NCI-H128 (cell line): ENCODE results near the gene WDR5.

ENCODE experiments used
- DNase-seq: peaks from one replicate; lab custom pipeline; 2025; ENCODE audit not compliant: unreplicated experiment; lab: John Stamatoyannopoulos, UW

Gene WDR5

DNA sequence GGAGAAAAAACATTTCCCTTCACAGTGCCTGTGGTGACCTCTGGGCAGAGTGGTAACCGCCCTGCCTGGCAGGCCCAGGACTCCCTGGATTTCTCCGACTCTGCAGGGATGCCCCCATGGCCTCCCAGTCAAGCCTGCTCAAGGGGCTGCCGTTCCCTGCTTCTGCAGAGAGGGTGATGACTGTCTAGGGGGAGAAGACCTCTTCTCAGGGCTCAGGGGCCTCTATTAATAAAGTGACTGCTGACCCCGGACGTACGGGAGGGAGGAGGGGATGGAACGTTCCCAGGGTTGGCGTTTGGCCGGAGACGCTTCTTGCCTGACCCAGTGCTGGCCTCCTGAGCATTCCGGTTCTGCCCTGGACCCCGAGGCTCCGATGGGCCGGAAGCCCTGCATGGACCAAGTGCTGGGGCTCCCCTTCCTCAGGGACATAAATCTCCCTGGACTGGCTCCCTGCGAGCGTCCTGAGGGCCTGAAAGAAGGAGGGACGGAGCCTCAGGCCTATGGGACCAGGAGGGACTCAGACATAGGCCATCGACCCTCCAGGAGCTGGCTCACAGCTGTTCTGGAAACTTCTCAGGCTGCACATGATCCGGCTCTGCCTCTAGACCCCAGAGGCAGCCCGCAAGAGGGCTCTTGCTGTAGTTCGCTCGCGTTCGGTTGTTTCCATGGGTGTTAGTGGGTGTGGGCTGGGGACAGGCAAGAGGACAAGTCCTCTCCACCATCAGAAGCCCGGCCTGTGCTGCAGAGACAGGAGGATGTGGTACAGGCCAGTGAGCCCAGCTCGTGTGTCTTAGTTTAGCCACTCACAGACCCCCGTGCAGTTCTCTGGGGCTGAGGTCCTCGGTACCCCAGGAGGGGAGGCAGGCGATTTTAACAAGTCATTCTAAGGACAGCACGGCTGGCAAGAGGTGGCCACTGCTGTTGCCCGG is 36.6 kb downstream of the WDR5 start:
- DNase-seq: no peak

DNA sequence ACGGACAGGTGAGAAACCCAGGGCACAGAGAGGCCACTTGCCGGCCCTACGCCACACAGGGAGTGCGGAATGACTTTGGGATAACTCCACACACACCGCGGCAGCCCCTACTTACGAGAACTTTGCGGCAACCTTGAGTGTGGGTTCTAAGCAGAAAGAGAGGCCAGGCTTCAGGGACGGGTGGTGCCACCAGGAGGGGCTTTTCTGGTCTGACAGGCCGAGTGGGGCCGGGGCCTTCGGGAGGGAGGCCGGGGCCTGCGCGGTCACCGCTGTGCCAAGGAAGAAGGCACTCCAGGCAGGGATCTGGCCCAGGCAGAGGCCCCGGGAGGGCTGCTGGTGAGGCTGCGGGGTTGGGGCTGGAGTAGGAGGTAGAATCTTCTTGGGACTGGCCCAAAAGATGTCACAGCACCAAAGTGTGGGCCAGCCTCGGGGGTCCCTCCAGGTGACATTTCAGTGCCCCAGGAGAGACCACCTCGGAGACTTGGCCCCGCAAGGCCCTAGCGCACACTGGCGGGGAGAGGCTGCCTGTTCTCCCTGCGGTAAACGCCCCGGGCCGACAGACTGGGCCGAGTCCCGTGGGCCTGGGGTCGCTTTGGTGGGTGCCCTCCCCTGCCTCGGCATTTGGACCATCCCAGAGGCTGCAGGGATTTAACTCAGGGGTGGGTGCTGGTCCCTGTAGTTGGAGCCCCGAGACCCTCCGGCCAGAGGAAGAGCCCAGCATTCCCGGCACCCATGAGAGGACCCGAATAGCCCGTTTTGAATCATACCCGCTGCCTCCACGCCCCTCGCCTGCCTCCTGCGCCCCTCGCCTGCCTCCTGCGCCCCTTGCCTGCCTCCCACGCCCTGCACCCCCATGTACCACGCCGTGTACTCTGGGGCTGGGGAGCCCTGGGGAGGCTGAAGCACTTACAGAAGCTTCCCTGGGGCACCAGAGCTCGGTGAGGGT is 37.5 kb downstream of the WDR5 start:
- DNase-seq: no peak

DNA sequence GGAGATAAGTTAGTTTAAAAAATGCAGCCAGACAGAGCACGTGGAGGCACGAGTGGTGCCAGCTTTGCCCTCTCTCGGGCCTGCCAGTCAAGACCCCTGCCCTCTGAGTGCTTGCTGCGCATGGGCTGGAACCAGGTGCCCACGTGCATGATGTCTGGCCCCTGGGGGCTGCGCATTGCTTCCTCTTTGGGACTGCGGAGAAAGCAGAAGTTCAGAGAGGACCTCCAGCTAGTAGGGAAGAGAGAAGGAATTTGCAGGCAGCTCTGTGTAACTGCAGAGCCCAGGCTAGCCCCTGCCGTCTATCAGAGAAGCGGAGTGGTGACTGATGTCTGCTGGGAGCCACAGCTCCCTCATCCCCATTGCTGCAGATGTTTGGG is 38.2 kb downstream of the WDR5 start:
- DNase-seq: no peak

DNA sequence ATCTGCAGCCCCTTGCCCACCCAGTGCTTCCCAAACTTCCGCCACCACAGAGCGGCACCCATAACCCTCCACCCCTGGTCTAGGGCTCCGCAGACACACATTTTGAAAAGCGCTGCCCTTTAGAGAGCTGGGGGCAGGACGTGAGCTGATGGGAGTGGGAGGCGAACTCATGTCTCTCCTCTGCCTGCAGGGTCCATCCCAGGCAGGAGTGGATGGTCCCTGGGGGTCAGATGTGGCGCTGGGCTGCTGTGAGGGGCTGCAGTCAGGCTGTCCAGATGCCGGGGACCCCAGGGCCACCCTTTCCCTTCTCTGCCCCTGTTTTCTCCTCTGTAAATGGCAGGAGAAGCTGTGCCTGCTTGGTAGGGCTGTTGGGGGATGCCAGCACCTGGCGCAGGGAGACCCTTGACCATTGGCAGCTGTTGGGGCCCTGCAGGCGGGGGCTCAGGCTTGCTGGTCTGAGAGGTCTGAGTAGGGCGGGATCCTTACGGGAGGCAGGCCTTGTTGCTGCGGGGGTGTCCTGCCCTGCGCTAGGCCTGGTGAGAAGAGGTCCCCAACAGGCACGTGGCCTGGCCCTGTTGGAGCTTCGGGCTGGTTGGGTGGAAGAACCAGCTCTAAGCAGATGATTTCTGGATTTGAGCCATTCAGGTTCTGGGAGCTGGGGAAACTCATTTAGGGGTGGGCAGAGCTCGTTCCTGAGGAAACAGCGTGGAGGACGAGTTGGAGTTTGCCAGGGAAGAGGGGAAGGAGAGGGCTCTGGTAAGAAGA is 38.8 kb downstream of the WDR5 start:
- DNase-seq: no peak

DNA sequence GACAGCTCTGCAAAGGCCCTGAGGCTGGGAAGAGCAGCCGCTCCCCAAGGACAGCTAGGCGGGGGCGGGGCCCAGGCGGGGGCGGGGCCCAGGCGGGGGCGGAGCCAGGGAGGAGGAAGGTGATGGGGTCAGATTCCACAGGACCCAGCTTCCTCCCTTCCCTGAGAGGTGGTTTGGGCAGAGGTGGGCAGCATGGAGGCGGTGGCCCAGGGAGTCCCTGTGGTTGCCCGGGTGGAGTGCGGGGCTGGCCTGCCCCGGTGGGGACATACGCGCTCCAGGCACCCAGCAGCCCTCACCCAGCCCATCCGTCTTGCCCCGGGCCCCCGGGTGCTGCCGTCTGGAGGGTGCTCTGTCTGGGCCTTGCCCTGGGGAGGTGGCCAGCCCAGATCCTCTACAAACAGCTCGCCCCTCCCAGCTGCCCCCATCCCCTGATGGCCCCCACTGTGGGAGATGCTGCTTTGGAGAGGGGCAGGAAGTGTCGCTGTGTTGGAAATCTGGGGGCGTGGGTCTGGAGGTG is 39.5 kb downstream of the WDR5 start:
- DNase-seq: no peak

DNA sequence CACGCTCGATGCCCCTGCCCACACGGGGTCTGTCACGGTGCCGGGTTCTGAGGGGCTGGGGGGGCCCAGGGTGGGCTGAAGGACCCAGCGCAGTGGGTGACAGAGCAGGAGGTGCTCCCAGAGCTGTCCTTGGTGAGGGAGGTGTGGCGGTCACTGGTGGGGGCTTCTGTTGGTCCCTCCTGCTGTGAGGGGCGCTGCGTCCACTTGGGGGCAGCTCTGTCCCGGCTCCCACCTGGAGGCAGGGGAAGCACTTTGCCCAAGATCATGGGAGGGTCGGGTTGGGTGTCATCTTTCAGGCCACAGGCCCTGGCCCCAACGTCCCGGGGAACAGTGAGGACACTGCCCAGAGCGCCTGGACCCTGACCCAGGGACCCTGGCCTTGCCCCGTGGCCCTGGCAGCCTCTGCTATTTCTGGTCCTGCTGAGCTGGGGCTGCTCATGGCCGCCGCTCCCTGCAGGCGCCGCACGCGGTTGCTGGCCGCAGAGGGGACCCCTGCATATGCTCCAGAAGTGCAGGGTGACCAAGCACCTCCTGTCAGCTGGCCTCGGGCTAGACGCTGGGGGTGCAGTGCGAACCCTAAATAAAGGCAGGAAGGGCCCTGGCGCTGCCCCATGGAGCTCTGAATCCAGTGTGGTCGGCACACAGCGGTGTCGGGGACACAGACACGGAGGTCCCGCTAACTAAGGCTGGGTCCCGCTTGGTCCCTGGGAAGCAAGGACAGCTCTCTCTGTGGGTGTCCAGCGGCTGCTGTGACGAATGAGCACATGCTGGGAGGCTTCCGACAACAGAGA is 40.1 kb downstream of the WDR5 start:
- DNase-seq: no peak

DNA sequence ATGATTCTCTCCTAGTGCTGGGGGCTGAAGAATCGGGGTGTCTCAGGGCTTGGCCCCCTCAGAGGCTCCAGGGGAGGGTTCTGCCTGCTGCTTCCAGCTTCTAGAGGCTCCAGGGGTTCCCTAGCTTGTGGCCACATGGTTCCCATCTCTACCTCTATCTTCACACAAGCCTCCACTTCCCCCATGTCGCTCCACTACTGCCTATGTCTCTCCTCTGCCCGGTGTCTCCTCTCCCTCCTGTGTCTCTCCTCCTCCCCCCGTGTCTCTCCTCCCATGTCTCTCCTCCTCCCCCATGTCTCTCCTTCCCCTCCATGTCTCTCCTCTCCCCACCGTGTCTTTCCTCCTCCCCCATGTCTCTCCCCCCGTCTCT is 40.7 kb downstream of the WDR5 start:
- no peak for DNase-seq

DNA sequence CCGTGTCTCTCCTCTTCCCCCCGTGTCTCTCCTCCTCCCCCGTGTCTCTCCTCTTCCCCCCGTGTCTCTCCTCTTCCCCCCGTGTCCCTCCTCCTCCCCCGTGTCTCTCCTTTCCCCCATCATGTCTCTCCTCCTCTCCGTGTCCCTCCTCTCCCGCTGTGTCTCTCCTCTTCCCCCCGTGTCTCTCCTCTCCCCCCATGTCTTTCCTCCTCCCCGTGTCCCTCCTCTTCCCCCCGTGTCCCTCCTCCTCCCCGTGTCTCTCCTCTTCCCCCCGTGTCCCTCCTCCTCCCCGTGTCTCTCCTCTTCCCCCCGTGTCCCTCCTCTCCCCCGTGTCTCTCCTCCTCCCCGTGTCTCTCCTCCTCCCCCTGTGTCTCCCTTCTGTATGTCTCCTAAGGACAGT is 41.3 kb downstream of the WDR5 start:
- DNase-seq: no peak

DNA sequence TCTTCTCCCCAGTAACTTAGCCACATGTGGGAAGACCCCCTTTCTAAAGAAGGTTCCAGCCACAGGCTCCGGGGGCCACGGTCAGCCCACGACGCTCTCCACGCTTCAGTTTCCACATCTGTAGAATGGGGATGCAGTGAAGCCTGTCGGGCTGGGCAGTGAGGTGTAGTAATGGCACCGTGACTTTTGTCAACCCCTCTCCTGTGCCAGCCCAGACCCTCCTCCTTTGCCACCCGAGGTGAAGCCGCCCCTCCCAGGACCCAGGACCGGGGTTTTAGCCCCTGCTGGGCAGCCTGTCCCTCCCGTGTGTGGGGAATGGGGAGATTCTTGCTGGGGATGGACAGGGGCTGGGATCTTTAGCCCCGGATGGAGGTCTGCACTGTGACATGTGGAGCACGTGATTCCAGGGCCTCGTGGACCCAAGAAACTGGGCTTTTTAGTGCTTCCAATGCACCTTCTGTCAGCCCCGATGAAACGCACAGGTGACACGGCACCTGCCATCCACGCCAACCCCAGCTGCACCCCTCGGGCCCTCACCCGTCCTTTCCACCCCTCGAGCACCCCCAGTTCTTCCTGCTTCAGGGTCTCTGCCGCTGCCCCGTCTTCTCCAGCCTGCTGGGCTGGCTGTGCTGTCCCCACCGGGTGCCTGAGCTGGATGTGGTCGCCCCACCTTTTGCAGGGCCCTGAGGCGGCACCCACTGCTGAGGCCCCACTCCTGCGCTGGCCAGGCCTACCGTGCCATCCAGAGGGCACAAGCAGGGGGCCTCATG is 41.9 kb downstream of the WDR5 start:
- no peak for DNase-seq

DNA sequence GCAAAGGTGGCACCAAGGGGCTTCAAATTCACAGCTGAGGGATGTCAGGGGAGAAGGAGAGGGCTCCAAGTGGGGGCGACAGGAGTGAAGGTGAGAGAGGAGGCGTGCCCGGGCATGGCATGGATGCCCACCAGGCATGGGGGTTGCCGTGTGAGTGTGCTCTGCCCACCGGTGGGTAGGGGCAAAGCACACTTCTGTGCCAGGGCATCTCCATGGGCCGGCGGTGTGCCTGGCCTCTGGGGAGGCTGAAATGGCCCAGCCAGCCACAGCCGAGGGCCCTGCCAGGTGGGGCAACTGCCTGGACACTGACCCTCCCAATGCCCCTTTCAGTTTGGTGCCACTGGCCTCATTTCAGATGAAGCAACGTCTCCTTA is 42.5 kb downstream of the WDR5 start:
- DNase-seq: no peak

DNA sequence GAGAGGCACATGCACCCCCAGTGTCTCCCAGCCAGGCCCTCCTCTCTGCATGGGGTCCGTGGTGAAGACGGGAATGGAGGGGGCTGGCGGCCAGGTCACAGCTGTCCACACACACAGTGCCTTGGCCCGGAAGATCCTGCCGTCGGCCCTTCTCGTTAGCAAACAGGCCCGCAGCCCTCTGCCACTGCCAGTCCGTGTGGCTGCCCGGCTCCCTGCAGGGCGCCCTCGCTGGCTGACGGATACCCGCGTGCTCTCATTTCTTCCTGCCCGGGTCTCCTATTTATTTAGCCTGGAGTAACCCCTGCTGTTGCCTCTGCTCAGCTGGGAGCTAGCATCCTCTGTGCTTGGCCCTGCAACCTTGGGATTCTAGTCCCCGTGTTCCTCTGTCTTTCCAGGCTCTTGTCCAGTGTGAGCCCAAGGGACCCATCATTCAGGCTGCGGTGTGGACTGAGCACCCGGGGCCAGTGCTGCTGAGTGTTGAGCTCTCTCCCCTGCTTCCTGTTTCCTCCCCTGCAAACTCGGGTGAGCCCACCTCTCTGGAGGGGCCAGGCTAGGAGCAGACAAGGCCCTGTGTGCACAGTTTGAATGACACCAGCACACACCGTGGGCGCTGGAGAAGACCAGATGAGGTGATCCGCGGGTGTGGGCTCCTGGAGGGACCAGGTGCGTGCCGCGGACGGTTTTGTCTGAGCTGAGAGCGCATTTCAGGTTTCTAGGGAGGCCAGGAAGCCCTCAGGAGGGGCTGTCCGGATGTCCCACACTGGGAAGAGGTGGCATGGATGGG is 43.1 kb downstream of the WDR5 start:
- DNase-seq: no peak

DNA sequence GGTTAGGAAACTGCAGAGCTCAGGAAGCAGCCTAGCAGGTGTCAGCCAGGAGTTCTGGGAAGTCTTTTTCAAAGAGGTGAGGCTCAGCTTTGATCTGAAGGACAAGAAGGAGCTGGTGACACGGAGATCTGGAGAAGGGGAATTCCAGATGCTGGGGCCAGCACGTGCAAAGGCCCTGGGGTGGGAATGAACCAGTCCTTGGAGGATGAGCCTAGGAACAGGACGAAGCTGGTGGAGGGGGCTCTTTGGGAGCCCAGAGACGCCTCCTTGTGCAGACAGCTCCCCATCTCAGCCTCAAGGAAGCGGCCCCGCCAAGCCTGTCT is 43.7 kb downstream of the WDR5 start:
- no peak for DNase-seq

DNA sequence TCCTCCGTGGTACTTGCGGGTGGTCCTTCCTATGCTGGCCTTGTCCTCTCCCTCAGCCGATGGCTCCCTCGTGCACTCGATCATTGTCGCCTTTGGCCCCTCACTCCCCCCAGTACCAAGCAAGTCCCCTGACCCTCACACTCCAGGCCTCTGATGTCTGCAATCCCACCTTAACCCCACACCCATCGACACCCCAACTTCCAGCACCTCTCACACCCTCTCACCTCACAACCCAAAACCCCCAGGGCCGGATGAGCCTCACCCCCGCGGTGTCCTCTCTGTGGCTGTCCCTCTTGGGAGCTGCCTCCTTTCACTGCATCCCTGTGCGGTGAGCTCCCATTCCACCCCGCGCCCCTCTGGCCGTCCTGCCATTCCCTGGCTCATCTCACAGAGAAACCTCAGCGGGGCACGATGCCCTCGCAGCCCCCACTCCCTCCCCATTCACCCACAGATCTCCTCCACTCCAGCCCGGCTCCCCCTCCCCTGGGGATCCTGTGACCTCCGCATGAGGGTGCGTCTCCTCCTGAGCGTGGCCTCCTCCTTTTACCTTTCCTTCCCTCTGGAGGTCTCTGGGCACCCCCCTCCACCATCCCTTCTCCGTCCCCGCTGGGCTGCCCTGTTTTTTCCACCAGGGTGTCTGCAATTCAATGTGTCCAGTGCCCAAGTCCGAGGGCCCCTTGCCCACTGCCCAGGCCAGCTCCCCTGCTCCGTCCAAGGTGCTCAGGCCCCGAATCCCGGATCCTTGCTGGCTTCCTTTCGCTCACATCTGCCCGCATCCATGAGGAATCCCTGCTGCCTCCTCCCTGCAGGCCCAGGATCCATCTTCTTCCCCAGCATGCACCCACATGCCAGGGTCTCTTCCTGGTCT is 44.3 kb downstream of the WDR5 start:
- no peak for DNase-seq

DNA sequence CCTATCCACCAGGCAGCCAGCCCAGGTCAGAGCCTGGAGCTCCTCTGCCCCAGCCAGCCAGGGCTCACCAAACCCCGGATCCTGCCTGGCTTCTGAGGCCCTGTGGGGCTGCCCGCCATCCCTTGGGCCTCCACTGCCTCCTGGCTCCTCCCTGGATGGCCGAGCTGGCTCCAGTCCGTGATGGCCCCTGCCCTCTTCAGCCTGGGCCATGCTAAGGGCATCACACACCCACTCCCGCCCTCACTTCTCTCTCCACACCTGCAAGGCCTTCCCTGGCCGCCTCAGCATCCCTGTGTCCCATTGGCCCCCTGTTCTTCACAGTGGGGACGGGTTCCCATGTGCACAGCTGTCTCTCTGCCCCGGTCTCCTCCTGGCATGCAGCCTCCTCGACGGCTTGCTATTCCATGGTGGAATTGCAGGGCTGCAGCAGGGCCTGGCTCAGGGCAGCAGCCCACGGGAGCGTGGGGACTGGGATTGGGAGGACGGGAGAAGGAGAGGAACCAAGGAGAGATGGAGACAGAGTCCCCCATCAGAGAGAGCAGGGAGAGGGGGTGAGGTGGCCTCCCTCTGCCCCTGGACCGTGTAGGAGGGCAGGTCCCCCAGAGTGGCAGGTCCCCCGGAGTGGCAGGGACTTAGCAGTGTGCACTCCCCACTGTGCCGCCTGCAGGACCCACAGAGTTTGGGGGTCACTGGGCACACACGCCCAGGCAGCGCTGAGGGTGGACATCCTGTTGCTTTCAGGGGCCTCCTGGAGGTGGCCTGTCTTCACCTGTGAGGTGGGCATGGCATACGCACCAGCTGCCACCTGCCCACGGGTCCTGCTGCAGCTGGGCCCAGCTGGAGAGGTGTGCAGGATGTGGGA is 45.1 kb downstream of the WDR5 start:
- DNase-seq: no peak

DNA sequence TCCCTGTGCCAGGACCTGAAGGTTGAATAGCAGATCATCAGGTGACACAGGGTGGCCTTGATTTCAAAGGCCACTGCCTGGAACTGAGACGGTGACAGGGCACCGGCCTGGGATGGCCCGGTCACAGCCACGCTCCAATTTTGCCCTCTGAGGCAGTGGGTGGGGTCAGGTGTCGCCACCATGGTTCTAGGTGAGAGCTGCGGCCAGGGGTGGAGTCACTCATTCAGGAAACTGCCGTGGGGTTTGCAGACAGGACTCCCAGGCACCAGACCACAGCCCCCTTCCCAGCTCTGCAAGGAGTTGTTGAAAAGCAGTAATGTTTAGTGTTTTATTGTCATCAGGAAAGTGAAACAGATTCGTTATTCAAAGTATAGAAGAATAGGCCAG is 45.8 kb downstream of the WDR5 start:
- no peak for DNase-seq

DNA sequence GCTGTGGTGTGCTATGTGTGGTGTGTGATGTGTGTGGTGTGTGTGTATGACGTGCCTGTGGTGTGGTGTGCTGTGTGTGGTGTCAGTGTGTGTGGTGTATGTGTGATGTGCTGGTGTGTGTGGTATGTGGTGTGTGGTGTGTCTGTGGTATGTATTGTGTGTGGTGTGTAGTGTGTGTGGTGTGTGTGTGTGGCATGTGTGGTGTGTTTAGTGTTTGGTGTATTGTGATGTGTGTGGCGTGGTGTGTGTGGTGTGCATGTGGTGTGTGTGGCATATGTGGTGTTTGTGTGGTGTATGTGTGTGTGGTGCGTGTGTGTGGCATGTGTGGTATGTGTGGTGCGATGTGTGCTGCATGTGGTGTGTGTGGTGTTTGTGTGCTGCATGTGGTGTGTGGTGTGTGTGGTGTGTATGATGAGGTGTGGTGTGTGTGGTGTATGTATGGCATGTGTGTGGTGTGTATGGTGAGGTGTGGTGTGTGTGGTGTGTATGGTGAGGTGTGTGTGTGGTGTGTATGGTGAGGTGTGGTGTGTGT is 46.7 kb downstream of the WDR5 start:
- no peak for DNase-seq

DNA sequence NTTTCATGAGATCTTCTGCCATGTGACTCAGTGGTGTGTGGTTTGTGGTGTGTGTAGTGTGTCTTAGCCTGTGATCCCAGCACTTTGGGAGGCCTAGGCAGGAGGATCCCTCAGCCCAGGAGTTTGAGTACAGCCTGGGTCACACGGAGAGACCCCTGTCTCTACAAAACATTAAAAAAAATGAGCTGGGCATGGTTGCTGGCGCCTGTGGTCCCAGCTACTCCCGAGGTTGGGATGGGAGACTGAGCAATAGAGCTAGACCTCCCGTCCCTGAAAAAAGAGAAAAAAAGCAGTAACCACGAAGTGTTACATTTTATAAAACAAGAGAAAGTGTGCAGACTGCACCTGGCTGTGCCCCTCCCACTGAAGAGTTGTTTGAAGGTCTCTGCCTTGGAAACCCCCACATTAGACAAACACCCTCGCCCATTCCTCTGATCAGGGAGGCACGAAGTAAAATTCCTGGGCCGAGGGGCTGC is 49.7 kb downstream of the WDR5 start:
- DNase-seq: no peak
